ENCODE measurements around the gene TOR2A. TPM values are rescaled to one million over a fixed set of nuclear protein-coding genes. Genes with fewer than 3 reads are reported as not detected.

The TOR2A gene
- total and polyA plus RNA-seq, 2 of the 8 experiments (the other 6 are each of a cell fraction or from before 2014, with no cell fraction given) = 18.7 to 24.9 TPM

GRCh38 chr9:127730262-127730661 is 4.8 kb downstream of the TOR2A start:
- Histone ChIP-seq H3K23me2 (ENCODE audit: low read depth, low read length) (0 out of 2 replicates have a peak, but pooled peaks cover 2% of the 10 kb centered on the region), H4K8ac (ENCODE audit: extremely low read depth, insufficient read depth, low read length) (peak overlapping the region; percentile 35; the same call in 1 of the 2 replicates), H3K4ac (replicated peaks; ENCODE audit: insufficient read length, low read depth, low read length) (no peak overlapping the region), H3K27ac (ENCODE audit: low read depth, low read length) (no peak overlapping the region), H2BK12ac (ENCODE audit: low read depth, low read length) (0 out of 2 replicates have a peak overlapping the region, but pooled peaks have one; percentile 39), H2AK5ac (ENCODE audit: low read depth, low read length) (no peak overlapping the region), H2AFZ (ENCODE audit: low read length) (no peak overlapping the region), H3K79me2 (ENCODE audit: control insufficient read depth in 1 of 2, insufficient read depth in 2 of 2, low read length in 2 of 2) (no peaks in the 10 kb centered on the region), H3K4me2 (ENCODE audit: insufficient read depth in 1 of 2, low read depth in 2 of 2, low read length in 2 of 2) (no peak overlapping the region), H3K4me1 (replicated peaks in 1 of 4; ENCODE audit: control insufficient read depth in 3 of 4, insufficient read depth in 4 of 4, low read length in 3 of 4) (peaks cover 0 to 7% (median 6%) of the 10 kb centered on the region in 4 experiments; a peak in 5 of 7 replicates), H3K4me3 (ENCODE audit: extremely low read depth in 1 of 4, insufficient read depth in 2 of 4, low read depth in 3 of 4, low read length in 4 of 4) (no peak overlapping the region), H4K91ac (replicated peaks; ENCODE audit: insufficient read length, low read length) (no peak overlapping the region), H3K23ac (ENCODE audit: insufficient read length) (no peak overlapping the region), H2BK20ac (ENCODE audit: low read length) (no peak overlapping the region), H2BK120ac (replicated peaks; ENCODE audit: low read depth, low read length) (no peak overlapping the region), H4K5ac (ENCODE audit: insufficient read length, low read depth, low read length) (no peak overlapping the region), H3K36me3 (ENCODE audit: control insufficient read depth in 2 of 4, insufficient read depth in 4 of 4, low read length in 3 of 4) (no peaks in the 10 kb centered on the region), H3K9me3 (ENCODE audit: insufficient read depth in 2 of 2, low read depth in 1 of 2, low read length in 1 of 2) (no peaks in the 10 kb centered on the region), H3K9ac (replicated peaks in 1 of 4; ENCODE audit: extremely low read depth in 1 of 4, low read depth in 3 of 4, low read length in 3 of 4) (no peak overlapping the region), H3K79me1 (ENCODE audit: low read depth, low read length) (no peaks in the 10 kb centered on the region), H2BK5ac (ENCODE audit: low read depth, low read length) (no peak overlapping the region), H3K18ac (ENCODE audit: extremely low read depth, low read length) (no peak overlapping the region), H3K56ac (replicated peaks; ENCODE audit: insufficient read length, low read depth, low read length) (no peak overlapping the region), H3K27me3 (replicated peaks in 1 of 4; ENCODE audit: control insufficient read depth in 3 of 4, extremely low read depth in 1 of 4, insufficient read depth in 3 of 4, low read length in 3 of 4) (no peaks in the 10 kb centered on the region), H2BK15ac (ENCODE audit: low read length) (no peak overlapping the region), H3K14ac (ENCODE audit: insufficient read length) (no peak overlapping the region), H4K20me1 (replicated peaks in 1 of 2; ENCODE audit: control insufficient read depth in 1 of 2, insufficient read depth in 2 of 2, low read length in 2 of 2) (no peaks in the 10 kb centered on the region)
- 73% methylated on average over 5 of the region's 9 CpGs; no CpG with 5 or more reads in 1 of the 2 experiments for WGBS, 2 experiments (ENCODE audit: extremely low coverage in 1 of 2, insufficient coverage in 1 of 2, insufficient read length in 1 of 2, insufficient replicate concordance in 2 of 2, low coverage in 1 of 2, low lambda C conversion rate in 2 of 2, missing lambda C conversion rate in 1 of 2)
- ChIA-PET CTCF (ENCODE audit: partially characterized antibody) (interaction anchor here (1.0 to 5.0 kb wide), 4 partner anchors 14 to 213 kb away, joined by 3 to 18 read pairs (median 4); no protein-coding TSS in a partner anchor), POLR2A (ENCODE audit: partially characterized antibody) (interaction anchor here (1.0 to 1.6 kb wide), 2 partner anchors 48 to 168 kb away, joined by 3 read pairs; partner anchors contain the start of gene SH2D3C)
- TF ChIP-seq RNF2 (IDR thresholded peaks at IDR 0.05; ENCODE audit: borderline replicate concordance, low read depth, low read length, missing control alignments, poor library complexity, severe bottlenecking) = no peak
- no peak for TF ChIP-seq SAP30 (IDR thresholded peaks at IDR 0.05; ENCODE audit: insufficient read depth, insufficient replicate concordance, low read length)
- no peak for TF ChIP-seq JUN (IDR thresholded peaks at IDR 0.05; ENCODE audit: low read depth, low read length)
- no peak for TF ChIP-seq TCF12 (IDR thresholded peaks at IDR 0.05; ENCODE audit: low read depth, low read length)
- TF ChIP-seq RFX5 (IDR thresholded peaks at IDR 0.05; ENCODE audit: borderline replicate concordance, low read depth, low read length) = no peak
- TF ChIP-seq ATF2 (IDR thresholded peaks at IDR 0.05; ENCODE audit: low read length) = no peak
- no peak for TF ChIP-seq SIRT6 (IDR thresholded peaks at IDR 0.05; ENCODE audit: low read length)
- no peak for DNase-seq (ENCODE audit: low read depth in 1 of 2, low spot score in 2 of 2)
- no peak for FAIRE-seq
